Raji (cell line): ENCODE results near the gene FKBP10.

ENCODE experiments used
- POLR2A ChIP-seq: IDR thresholded peaks from 2 replicates; pipeline ENCODE4 v1.6.1; 2011; ENCODE audit warnings: low read depth, low read length, control low read depth; ENCODE audit not compliant: insufficient read depth

Gene FKBP10

DNA sequence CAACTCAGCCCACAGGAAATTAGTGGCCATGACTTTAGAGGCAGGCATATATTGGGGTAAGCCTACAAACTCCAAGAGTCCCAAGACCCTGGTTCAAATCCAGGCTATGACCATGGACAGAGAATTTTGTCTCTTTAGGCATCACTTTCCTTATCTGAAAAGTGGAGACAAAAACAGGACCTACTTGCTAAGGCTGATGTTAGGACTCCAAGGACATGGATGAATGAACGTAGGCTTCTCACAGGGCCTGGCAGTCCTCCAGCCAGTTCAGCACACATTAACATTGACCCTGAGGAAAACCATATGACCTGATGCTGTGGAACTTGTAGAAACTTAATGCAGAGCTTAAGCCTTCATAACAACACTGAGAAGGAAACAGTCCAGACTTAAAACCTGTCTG is 1.4 kb downstream of the FKBP10 start:
- no peak for TF ChIP-seq POLR2A

DNA sequence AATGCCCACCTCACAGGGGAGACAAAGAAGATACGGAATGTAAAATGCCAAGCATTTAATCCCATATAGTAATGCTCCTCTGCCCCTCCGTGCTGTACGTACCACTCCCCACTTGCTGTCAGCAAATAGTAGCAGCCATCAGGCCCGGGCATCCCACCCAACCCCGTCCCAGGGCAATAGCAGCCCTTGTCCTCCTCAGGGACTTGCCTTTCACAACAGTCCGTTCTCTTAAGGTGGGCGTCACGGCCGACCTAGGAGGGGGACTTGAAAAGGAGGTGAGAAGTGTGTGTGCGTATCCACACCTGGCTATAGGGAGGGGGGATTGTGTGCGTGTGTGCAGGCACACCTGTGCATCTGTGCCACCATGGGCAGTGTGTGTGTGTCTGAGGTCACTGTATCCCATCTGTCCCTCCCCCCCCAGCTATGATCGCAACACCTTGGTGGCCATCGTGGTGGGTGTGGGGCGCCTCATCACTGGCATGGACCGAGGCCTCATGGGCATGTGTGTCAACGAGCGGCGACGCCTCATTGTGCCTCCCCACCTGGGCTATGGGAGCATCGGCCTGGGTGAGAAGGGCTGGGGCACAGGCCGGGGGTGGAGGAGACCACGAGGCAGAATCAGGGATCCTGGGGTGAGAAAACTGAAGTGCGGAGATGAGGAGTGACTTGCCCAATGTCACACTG is 4.0 kb downstream of the FKBP10 start:
- no peak for TF ChIP-seq POLR2A

DNA sequence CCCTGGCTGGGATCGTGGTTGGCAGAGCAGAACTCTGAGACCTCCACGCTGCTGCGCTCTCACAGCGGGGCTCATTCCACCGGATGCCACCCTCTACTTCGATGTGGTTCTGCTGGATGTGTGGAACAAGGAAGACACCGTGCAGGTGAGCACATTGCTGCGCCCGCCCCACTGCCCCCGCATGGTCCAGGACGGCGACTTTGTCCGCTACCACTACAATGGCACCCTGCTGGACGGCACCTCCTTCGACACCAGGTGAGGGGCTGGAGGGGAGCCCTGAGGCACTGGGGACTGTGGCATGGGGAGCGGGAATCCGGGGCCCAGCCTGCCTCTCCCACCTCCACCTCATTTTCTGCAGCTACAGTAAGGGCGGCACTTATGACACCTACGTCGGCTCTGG is 5.2 kb downstream of the FKBP10 start:
- no peak for TF ChIP-seq POLR2A

DNA sequence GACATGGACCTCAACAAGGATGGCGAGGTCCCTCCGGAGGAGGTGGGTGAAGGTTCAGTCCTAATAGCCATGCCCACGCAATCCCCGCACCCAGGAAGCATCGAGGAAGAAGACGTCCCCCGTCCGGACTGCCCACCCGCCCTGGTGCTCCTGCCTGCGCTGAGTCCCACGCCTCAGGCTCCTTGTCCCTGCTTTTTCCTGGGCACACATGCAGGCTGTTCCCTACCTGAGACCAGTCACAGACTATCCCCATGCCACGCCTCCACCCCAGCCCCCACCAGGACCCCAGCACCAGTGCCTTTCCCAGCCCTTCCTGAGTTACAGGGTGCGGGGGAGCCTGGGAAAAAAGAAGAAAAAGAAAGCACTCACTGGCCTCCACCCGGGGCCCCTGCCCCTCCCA is 9.0 kb downstream of the FKBP10 start:
- no peak for TF ChIP-seq POLR2A

DNA sequence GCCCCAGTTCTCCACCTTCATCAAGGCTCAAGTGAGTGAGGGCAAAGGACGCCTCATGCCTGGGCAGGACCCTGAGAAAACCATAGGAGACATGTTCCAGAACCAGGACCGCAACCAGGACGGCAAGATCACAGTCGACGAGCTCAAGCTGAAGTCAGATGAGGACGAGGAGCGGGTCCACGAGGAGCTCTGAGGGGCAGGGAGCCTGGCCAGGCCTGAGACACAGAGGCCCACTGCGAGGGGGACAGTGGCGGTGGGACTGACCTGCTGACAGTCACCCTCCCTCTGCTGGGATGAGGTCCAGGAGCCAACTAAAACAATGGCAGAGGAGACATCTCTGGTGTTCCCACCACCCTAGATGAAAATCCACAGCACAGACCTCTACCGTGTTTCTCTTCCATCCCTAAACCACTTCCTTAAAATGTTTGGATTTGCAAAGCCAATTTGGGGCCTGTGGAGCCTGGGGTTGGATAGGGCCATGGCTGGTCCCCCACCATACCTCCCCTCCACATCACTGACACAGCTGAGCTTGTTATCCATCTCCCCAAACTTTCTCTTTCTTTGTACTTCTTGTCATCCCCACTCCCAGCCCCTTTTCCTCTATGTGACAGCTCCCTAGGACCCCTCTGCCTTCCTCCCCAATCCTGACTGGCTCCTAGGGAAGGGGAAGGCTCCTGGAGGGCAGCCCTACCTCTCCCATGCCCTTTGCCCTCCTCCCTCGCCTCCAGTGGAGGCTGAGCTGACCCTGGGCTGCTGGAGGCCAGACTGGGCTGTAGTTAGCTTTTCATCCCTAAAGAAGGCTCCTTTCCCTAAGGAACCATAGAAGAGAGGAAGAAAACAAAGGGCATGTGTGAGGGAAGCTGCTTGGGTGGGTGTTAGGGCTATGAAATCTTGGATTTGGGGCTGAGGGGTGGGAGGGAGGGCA is 9.7 kb downstream of the FKBP10 start:
- no peak for TF ChIP-seq POLR2A

DNA sequence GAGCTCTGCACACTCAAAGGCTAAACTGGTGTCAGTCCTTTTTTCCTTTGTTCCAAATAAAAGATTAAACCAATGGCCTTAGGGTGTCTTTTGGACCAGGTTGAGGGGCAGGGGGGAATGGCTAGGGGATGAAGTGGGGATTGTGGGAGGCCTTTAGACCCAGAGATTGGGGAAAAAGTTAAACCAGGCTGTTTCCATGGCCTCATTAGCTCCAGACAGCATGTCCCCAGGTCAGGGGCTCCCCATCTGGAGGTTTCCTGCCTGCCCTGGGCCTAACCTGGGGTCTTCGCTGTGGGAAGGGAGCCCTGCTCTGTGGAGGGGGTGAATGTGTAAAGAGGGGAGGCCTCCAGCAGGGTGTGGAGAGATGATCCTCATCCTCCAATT is 10.3 kb downstream of the FKBP10 start:
- TF ChIP-seq POLR2A: no peak

DNA sequence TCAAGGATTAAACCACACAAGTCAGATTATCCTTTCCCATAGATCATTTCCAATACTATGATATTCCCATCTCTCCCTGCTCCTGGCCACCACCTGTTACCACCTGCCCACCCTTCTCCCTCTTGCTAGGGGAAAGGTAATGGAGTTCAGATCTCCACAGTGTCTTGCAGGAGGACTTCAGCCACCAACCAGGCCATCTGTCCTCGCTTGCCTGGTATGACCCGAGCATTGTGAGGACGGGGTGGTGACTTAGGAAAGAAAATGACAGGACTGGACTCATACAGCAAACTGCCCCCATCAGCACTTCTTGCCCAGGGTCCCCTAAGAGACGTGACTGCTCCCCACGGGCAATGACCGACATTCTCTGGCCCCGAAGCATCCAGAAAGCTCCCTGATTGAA is 10.8 kb downstream of the FKBP10 start:
- no peak for TF ChIP-seq POLR2A

DNA sequence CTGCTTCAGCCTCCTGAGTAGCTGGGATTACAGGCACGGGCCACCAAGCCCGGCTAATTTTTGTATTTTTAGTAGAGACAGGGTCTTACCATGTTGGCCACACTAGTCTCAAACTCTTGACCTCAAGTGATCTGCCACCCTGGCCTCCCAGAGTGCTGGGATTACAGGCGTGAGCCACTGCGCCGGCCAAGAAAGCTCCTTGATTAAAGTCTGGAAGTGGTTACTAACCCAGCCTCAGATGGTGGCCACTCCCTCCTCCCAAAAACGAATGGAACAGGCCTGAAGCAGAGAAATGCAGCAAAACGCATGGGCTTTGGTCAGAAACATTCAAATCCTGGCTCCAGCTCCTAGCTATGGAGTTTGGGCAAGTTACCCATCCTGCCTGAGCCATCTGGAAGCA is 11.3 kb downstream of the FKBP10 start:
- TF ChIP-seq POLR2A: no peak

DNA sequence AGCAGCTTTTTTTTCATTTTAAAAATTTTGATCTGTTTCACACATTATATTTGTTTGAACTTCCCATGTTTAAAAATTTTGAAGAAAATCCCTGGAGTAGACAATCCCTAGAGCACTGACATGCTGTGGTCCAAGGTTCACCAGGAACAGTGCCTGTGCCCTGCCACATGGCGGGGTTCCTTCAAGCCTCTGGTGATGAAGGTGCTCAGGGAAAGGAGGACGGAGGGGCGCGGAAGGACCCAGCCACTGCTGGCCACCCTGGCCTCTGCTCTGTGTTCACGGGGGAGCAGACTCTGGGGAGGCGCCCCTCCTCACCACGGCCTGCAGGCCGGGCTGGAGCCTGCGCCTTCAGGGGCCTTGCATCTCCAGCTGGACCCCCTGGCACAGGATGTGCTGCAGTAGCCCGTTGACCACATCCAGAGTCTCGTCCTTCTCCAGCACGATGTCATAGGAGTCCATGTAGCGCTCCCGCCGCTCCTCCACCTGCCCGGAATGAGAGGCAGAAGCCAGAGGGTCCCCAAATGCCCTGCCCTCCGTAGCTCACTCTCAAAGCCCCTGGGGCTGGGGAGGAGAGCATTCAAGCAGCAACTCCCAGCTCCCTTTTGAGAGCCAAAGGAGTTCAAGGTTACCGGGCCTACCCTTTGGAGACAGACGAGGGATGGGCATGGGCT is 12.5 kb downstream of the FKBP10 start:
- no peak for TF ChIP-seq POLR2A

DNA sequence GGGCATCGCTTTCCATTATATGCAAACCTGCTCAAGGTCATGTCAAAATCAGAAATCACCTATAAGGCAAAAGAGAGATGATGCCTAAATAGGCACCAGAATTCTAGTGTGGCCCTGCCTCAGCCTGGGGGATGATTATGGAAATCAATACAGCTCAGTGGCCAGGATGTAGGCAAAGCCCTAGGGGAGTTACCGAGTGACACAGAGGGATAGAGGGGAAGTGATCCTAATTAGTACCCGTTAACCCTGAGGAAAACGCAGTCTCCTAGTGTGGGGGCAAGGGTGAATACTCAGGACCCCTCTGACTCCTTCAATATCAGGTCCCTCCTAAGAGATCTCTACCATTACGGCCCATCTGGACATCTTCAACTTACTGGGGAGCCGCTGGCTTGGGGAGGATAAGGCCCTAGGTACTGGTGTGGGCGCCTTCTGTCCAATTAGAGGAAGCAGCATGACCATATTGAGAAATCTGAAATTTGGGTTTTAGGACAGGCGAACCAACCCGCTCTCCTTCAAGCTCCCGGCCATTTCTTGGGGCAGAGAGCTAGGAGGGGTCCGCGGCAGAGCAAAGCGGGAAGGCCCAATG is 22.5 kb downstream of the FKBP10 start:
- TF ChIP-seq POLR2A: no peak

DNA sequence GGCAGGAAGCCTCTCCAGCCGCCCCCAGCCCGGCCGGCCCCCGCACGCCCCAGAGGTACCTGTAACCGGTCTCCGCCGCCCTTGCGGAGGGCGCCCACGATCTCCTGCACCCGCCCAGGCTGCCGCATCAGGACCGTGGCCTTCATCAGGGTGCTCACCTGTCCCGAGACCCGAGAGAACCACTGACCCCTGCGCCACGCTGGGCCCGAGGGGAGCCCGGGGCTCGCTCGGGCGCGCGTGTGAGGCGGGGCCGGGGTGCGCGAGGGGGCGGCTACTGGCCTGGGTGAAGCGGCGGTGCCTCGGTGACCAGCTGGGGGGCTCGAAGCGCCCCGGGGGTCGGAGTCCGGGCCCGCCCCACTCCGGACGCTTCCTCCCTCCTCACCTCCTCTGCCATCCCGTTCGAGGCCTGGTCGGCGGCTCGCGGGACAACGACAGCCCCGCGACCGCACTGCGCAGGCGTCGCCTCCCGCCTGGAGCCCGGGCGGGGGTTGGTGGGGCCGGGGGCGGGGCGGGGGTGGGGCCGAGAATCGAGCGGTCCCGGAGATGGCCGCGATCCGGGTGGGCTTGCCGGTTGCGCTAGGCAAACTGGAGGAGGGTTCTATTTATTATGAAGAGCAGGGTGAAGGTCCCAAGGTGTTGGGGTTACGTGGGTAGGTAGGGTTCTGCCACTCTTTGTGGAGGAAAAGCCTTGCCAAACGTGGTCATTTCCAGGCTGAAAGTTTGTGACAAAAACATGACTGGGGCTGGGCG is 23.2 kb downstream of the FKBP10 start, which contains the start of gene NT5C3B:
Gene NT5C3B (minus strand): TSS at position 433 of the 750 bp plus-strand sequence. CDS start 39 bp downstream, at position 394.
- TF ChIP-seq POLR2A: peak; percentile 56

DNA sequence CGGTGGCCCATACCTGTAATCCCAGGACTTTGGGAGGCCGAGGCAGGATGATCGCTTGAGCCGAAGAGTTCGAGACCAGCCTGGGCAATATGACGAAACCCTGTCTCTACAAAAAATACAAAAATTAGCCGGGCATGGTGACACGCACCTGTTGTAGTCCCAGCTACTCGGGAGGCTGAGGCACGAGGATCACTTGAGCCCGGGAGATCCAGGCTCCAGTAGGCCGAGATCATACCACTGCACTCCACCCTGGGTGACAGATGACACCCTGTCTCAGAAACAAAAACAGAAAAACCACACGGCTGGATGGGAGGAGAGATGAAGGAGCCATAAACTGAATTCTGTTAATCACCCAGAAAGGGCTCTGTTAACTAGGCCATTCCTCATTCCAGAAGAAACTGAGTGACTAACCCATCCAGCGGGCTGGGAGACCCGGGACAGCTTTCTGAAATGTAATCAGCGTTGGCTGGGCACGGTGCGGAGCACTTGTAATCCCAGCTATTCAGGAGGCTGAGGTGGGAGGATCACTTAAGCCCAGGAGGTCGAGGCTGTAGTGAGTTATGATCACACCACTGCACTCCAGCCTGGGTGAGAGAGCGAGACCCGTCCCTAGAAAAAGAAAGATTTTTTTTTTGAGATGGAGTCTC is 23.9 kb downstream of the FKBP10 start:
- TF ChIP-seq POLR2A: no peak

DNA sequence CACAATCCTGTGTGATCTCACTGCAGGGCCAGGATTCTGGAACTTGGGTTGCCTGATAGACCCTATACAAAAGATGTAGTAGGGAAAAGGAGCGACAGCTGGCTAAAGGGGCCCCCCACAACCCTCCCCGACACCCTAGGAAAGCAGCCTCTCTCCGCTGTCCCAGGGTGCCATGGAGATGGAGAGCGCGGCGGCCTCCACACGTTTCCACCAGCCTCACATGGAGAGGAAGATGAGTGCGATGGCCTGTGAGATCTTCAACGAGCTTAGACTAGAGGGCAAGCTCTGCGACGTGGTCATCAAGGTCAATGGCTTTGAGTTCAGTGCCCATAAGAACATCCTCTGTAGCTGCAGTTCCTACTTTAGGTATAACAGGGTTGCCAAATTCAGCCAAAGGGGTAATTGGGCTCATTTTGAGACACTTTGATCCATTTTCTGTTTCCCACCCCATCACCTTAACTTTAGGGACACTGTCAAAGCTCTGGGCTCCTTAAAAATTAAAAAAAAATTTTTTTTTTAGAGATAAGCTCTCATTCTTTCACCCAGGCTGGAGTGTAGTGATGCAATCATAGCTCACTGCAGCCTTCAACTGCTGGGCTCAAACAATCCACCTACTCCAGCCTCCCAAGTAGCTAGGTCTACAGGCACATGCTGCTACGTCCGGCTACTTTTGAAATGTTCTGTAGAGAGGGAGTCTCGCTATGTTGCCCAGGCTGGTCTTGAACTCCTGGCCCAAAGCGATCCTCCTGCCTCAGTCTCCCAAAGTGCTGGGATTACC is 25.1 kb downstream of the FKBP10 start, which contains the start of gene KLHL10:
Gene KLHL10 (plus strand): TSS at position 65 of the 778 bp plus-strand sequence. CDS start 108 bp downstream, at position 173.
- TF ChIP-seq POLR2A: no peak
